GM20431 (cell line): ENCODE results near the gene PIK3C3.

Experiments used
- in situ Hi-C: fragments of 300-500 bp; cut with MseI, MboI; formaldehyde crosslinking; loops from one replicate; pipeline ENCODE4 v1.15.0; 2020; ENCODE audit warnings: low sequenced_read_pairs; ENCODE audit not compliant: unreplicated experiment

Gene PIK3C3

GRCh38 chr18:42053188-42053781 lies 98.3 kb downstream of the PIK3C3 start:
- in situ Hi-C loops, result no loop called here

- in situ Hi-C loops, result no loop called here
Observed at GRCh38 chr18:42064109-42064508, 109.1 kb downstream of the PIK3C3 start.

GRCh38 chr18:42067518-42067917 lies 112.5 kb downstream of the PIK3C3 start:
- in situ Hi-C loops, result no loop called here

GRCh38 chr18:42068030-42068429 lies 113.0 kb downstream of the PIK3C3 start:
- in situ Hi-C loops, result no loop called here

- in situ Hi-C loops, result no loop called here
Observed at GRCh38 chr18:42069036-42069435, 114.0 kb downstream of the PIK3C3 start.

GRCh38 chr18:42072407-42072806 lies 117.4 kb downstream of the PIK3C3 start:
- in situ Hi-C loops, result no loop called here

GRCh38 chr18:42074704-42075103 lies 119.7 kb downstream of the PIK3C3 start:
- in situ Hi-C loops, result no loop called here

GRCh38 chr18:42078711-42079110 lies 123.7 kb downstream of the PIK3C3 start:
- in situ Hi-C loops, result no loop called here

GRCh38 chr18:42080340-42080739 lies 125.3 kb downstream of the PIK3C3 start:
- in situ Hi-C loops, result no loop called here

- in situ Hi-C loops, result no loop called here
Observed at GRCh38 chr18:42082415-42083234, 127.6 kb downstream of the PIK3C3 start.

- in situ Hi-C loops, result no loop called here
Observed at GRCh38 chr18:42086288-42086687, 131.3 kb downstream of the PIK3C3 start.

- in situ Hi-C loops, result no loop called here
Observed at GRCh38 chr18:42087235-42087634, 132.2 kb downstream of the PIK3C3 start.

GRCh38 chr18:42087876-42088275 lies 132.8 kb downstream of the PIK3C3 start:
- in situ Hi-C loops, result no loop called here

GRCh38 chr18:42092848-42093247 lies 137.8 kb downstream of the PIK3C3 start:
- in situ Hi-C loops, result no loop called here

- in situ Hi-C loops, result no loop called here
Observed at GRCh38 chr18:42094875-42095274, 139.8 kb downstream of the PIK3C3 start.

- in situ Hi-C loops, result no loop called here
Observed at GRCh38 chr18:42095732-42096377, 140.8 kb downstream of the PIK3C3 start.

GRCh38 chr18:42100248-42100647 lies 145.2 kb downstream of the PIK3C3 start:
- in situ Hi-C loops, result loop anchor here (25.0 kb wide), 1 partner anchor 1162 kb away; no protein-coding TSS in a partner anchor

- in situ Hi-C loops, result loop anchor here (25.0 kb wide), 1 partner anchor 1161 kb away; no protein-coding TSS in a partner anchor
Observed at GRCh38 chr18:42100911-42101310, 145.9 kb downstream of the PIK3C3 start.

GRCh38 chr18:42105394-42105793 lies 150.4 kb downstream of the PIK3C3 start:
- in situ Hi-C loops, result loop anchor here (25.0 kb wide), 1 partner anchor 1157 kb away; no protein-coding TSS in a partner anchor

GRCh38 chr18:42106784-42107183 lies 151.8 kb downstream of the PIK3C3 start:
- in situ Hi-C loops, result loop anchor here (25.0 kb wide), 1 partner anchor 1156 kb away; no protein-coding TSS in a partner anchor

GRCh38 chr18:42107287-42107686 lies 152.3 kb downstream of the PIK3C3 start:
- in situ Hi-C loops, result loop anchor here (25.0 kb wide), 1 partner anchor 1155 kb away; no protein-coding TSS in a partner anchor
